A673 (cell line): ENCODE results near the gene SHANK1.

Source experiments
- EZH2 ChIP-seq: fragments of 200-600 bp; sonication (generic); IDR thresholded peaks from 2 replicates; pipeline ENCODE4 v1.6.1; 2017; ENCODE audit warnings: borderline replicate concordance, low read depth, mild to moderate bottlenecking, mixed read lengths, antibody characterized with exemption, low read length; ENCODE audit not compliant: poor library complexity, severe bottlenecking
- TF ChIP-seq, protein P1 (sequence below): fragments of 300-800, 200-600 bp; sonication (generic); conservative IDR thresholded peaks from 2 replicates; pipeline ENCODE4 v1.5.1; 2017; ENCODE audit warnings: low read depth, mild to moderate bottlenecking, antibody characterized with exemption, low read length, moderate library complexity, mixed read lengths

DNA sequence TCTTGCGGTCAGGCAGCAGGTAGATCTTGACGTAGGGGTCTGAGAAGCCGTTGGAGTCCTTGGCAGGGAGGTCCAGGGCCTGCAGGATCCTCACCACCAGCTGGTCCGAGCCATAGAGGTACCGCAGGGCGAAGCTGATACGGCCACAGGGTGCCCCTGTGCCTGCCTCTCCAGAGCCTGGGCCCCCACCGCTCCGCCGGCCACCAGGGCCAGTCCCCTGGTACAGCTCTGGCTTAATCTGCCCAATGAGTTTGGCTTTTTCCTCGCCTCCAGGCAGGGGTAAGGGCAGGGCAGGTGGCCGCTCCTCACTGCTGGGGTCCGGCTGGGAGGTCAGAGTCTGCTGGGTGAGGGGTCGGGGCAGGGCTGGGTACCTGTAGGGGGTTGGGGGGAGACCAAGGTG, 89.8 kb downstream of the SHANK1 start:
- TF ChIP-seq, protein P1, sequence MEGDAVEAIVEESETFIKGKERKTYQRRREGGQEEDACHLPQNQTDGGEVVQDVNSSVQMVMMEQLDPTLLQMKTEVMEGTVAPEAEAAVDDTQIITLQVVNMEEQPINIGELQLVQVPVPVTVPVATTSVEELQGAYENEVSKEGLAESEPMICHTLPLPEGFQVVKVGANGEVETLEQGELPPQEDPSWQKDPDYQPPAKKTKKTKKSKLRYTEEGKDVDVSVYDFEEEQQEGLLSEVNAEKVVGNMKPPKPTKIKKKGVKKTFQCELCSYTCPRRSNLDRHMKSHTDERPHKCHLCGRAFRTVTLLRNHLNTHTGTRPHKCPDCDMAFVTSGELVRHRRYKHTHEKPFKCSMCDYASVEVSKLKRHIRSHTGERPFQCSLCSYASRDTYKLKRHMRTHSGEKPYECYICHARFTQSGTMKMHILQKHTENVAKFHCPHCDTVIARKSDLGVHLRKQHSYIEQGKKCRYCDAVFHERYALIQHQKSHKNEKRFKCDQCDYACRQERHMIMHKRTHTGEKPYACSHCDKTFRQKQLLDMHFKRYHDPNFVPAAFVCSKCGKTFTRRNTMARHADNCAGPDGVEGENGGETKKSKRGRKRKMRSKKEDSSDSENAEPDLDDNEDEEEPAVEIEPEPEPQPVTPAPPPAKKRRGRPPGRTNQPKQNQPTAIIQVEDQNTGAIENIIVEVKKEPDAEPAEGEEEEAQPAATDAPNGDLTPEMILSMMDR = no peak
- no peak for TF ChIP-seq EZH2
